BJ (cell line): Measurements from ENCODE around the gene SLC43A1. TPM values are rescaled to one million over a fixed set of nuclear protein-coding genes. Genes with fewer than 3 reads are reported as not detected.

Experiments
- CTCF ChIA-PET: fragments of 350-600 bp; formaldehyde crosslinking; extraction: SDS; loops from one replicate; lab custom pipeline; 2021; ENCODE audit warnings: antibody characterized with exemption, inconsistent platforms; lab: Yijun Ruan, JAX
- POLR2A ChIA-PET: fragments of 300-600 bp; sonication (Branson Sonifier 250); formaldehyde crosslinking; extraction: SDS; loops from one replicate; lab custom pipeline; 2021; ENCODE audit warnings: antibody characterized with exemption; lab: Charles Lee
- DNase-seq: peaks from one replicate; pipeline ENCODE4 v3.0.0-alpha.2; 2011; ENCODE audit warnings: low read depth
- H3K27me3 ChIP-seq: 2 replicates; pipeline ENCODE4 v1.6.0; 2011; ENCODE audit warnings: low read length; ENCODE audit not compliant: control insufficient read depth, insufficient read depth
- H3K36me3 ChIP-seq: 2 replicates; pipeline ENCODE4 v1.5.1; 2011; ENCODE audit warnings: low read length; ENCODE audit not compliant: control insufficient read depth, insufficient read depth
- H3K4me3 ChIP-seq: 2 replicates; pipeline ENCODE4 v1.5.1; 2011; ENCODE audit warnings: low read depth, mild to moderate bottlenecking, control low read depth, low read length
- polyA plus RNA-seq: library from polyadenylated mRNA; depleted of rRNA; stranded (reverse); fragments of >200 nt; gene quantifications from 2 replicates; pipeline ENCODE4 v1.2.3, GENCODE V29; 2011
- TF ChIP-seq, protein P1 (sequence below): IDR thresholded peaks from 2 replicates; pipeline ENCODE4 v1.5.1; 2011; ENCODE audit warnings: low read depth, mild to moderate bottlenecking, control low read depth, inconsistent platforms, low read length, moderate library complexity; ENCODE audit not compliant: insufficient read depth

SLC43A1 gene
- polyA plus RNA-seq, 1 experiment: 23.4 TPM

DNA sequence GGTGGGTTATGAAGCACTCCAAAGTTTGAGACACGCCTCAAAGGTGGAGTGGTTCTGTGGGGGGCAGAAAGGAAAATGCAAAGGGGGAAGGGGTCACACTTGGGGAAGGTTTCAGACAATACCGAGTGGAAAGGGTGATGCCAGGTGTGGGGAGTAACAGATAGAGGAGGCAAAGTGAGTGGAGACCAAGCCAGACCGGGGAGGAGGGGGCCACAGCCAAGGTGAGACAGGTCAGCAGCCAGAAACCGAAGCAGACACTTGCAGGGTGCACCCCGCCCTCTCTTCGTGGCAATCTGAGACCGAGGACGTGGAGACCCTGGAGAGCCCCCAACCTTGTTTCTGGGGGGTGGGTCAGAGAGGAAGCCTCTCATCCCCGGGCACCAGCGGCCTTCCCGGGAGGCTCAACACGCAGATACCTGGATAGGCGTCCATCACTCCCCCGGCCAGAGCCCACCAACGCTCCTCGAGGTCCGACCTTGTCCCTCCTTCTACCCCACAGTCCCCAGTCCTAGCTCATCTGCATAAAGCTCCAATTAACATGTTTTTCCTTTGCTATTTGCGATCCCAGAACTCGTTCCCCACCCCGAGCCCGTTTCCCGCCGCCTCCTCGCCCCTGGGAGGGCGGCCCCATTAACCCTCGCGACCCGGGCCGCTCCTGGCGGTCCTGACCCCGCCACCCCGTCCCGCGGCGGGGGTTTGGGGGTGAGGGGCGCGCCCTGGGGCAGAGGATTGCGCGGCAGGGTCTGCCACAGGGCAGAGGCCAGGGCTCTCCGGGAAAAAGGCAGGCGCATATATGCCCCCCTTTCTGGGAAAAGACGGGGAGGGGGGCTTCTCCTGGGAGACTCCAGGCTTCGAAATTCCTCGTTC is 33.4 kb downstream of the SLC43A1 start:
- H3K27me3 ChIP-seq: peaks cover 10% of the 10 kb centered on the region
- DNase-seq: no peak
- peaks cover 2% of the 10 kb centered on the region; the same call in 1 of the 2 replicates for H3K36me3 ChIP-seq
- ChIA-PET POLR2A (no interaction called here), CTCF (interaction anchor here (1.2 to 10.3 kb wide), 10 partner anchors 8 to 158 kb away, joined by 3 to 188 read pairs (median 21); partner anchors contain the start of genes RTN4RL2, SLC43A1 and UBE2L6)
- peak overlapping the region; percentile 26; the same call in 1 of the 2 replicates for H3K4me3 ChIP-seq
- TF ChIP-seq, protein P1, sequence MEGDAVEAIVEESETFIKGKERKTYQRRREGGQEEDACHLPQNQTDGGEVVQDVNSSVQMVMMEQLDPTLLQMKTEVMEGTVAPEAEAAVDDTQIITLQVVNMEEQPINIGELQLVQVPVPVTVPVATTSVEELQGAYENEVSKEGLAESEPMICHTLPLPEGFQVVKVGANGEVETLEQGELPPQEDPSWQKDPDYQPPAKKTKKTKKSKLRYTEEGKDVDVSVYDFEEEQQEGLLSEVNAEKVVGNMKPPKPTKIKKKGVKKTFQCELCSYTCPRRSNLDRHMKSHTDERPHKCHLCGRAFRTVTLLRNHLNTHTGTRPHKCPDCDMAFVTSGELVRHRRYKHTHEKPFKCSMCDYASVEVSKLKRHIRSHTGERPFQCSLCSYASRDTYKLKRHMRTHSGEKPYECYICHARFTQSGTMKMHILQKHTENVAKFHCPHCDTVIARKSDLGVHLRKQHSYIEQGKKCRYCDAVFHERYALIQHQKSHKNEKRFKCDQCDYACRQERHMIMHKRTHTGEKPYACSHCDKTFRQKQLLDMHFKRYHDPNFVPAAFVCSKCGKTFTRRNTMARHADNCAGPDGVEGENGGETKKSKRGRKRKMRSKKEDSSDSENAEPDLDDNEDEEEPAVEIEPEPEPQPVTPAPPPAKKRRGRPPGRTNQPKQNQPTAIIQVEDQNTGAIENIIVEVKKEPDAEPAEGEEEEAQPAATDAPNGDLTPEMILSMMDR: no peak

DNA sequence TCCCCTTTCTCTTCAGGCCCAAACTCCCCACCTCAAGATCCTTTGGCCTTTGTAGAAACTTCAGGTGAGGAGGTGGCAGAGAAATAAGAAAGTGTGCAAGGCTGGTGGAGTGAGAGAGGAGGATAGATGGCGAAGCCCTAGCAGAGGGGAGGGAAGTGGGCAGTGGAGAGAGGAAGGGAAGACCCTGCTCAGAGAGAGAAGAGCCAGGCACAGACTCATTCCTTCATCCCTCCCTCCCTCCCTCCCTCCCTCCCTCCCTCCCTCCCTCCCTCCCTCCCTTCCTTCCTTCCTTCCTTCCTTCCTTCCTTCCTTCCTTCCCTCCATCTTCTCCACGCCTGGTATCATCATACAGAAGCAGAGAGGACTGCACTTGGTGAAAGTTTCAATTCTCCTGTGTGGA is 34.2 kb downstream of the SLC43A1 start:
- Histone ChIP-seq H3K4me3 (no peak overlapping the region), H3K27me3 (peaks cover 10% of the 10 kb centered on the region), H3K36me3 (peaks cover 2% of the 10 kb centered on the region; the same call in 1 of the 2 replicates)
- CTCF ChIA-PET: interaction anchor here (0.8 to 10.3 kb wide), 7 partner anchors 15 to 136 kb away, joined by 3 to 188 read pairs (median 30); partner anchors contain the start of genes RTN4RL2, SLC43A1 and UBE2L6
- TF ChIP-seq, protein P1: no peak
- POLR2A ChIA-PET: no interaction called here
- no peak for DNase-seq

DNA sequence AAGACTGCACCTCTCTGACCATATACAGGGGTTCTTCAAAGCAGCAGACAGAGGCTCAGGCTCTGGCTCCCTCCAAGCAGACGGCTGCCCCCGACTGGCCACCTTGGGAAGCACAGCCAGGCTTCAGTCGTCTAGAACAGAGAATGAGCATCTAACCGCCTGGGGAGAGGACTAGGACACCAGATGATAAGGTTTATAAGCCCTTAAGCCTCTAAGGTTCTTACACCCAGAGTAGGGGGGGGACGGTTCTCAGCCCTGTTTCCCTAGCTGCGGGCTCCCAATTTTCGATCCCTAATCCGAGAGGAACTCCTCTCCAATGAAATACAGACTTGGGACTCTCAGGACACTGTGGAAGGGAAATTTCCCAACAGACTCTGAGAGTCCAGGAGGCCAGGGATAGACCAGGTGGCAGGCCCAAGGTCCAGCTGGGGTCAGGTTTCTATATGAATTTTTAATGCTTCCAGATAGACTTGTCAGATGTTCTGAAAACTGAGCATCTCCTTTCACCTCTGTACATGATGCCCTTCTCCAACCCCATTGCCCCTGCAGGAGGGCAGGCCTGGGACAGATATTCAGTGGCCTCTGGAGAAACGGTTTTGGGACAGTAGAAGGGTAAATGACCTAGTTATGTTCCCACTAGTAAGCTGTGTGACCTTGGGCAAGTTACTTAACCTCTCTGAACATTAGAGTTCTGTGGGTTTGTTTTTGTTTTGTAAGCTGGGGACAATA is 34.9 kb downstream of the SLC43A1 start:
- no peak for DNase-seq
- H3K36me3 ChIP-seq: peaks cover 2% of the 10 kb centered on the region; the same call in 1 of the 2 replicates
- TF ChIP-seq, protein P1: peak; percentile 75
- ChIA-PET POLR2A (no interaction called here), CTCF (interaction anchor here (0.6 to 10.3 kb wide), 9 partner anchors 8 to 135 kb away, joined by 3 to 188 read pairs (median 3); partner anchors contain the start of gene RTN4RL2)
- H3K4me3 ChIP-seq: no peak overlapping the region
- H3K27me3 ChIP-seq: peaks cover 14% of the 10 kb centered on the region

DNA sequence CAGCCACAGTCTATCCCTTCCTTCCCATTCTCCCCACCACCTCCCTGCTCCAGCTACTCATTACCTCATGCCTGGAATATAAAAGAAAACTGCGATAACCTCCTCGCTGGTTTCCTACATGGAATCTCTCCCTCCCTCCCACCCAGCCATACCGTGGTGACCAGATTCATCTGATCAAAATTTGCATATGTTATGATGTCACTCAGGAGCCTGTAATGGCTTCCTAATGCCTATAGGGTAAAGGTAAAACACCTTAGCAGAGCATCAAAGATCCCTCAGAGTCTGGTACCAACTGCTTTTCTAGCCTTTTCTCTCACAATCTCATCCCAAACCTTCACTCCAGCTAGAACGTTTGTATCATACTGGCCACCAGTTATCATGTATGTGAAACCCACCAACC is 35.6 kb downstream of the SLC43A1 start:
- DNase-seq: no peak
- ChIA-PET CTCF (interaction anchor here (1.2 to 10.3 kb wide), 6 partner anchors 8 to 48 kb away, joined by 3 to 188 read pairs (median 19); partner anchors contain the start of gene RTN4RL2), POLR2A (no interaction called here)
- H3K27me3 ChIP-seq: peaks cover 18% of the 10 kb centered on the region
- no peak overlapping the region for H3K4me3 ChIP-seq
- TF ChIP-seq, protein P1: no peak
- no peaks in the 10 kb centered on the region; the same call in 1 of the 2 replicates for H3K36me3 ChIP-seq
